HepG2 (cell line): Measurements from ENCODE around the gene KIAA0408. TPM values are rescaled to one million over a fixed set of nuclear protein-coding genes. Genes with fewer than 3 reads are reported as not detected.
A peak's percentile ranks its signal among the peaks of the same experiment; 100 is the strongest.

Source experiments
- ATAC-seq: fragments of 200-7000 bp; cut with Tn5 transposase; 3 replicates; pipeline ENCODE4 v1.9.1; 2020; ENCODE audit warnings: mild to moderate bottlenecking, moderate library complexity
- BruUV-seq: library from RNA; stranded (reverse); fragments of 400-500 nt; replicated peaks from 2 replicates; lab custom pipeline; 2021; lab: Mats Ljungman, UMichigan
- CTCF ChIA-PET: fragments of 300-600 bp; formaldehyde crosslinking; extraction: SDS; loops from one replicate; lab custom pipeline; 2021; ENCODE audit warnings: low total read pairs, inconsistent platforms, low intra/inter-chr PET ratio; lab: Yijun Ruan, JAX
- POLR2A ChIA-PET: fragments of 350-600 bp; sonication (Branson Sonifier 250); formaldehyde crosslinking; loops from one replicate; lab custom pipeline; 2020; ENCODE audit warnings: antibody characterized with exemption, inconsistent platforms; lab: Yijun Ruan, JAX
- DNase-seq: peaks from one replicate; pipeline ENCODE4 v3.0.0-alpha.2; 2015; ENCODE audit warnings: low spot score
- FAIRE-seq: peaks from 3 replicates; lab custom pipeline; 2011; peaks lifted over from hg19 to GRCh38; lab: Jason Lieb, UNC
- H2AFZ ChIP-seq: one replicate; pipeline ENCODE4 v1.6.1; 2011; ENCODE audit warnings: low read length, inconsistent platforms
- H3K27ac ChIP-seq: fragments of 300-600 bp; 3 replicates; pipeline ENCODE4 v1.8.0; 2011; ENCODE audit warnings: mixed run types, mild to moderate bottlenecking, mixed read lengths, low read length, inconsistent platforms; ENCODE audit not compliant: insufficient read depth; ENCODE audit errors: extremely low read length
- H3K27me3 ChIP-seq, 2 experiments: fragments of 200-600 bp in 1 of 2; 2 replicates in 1 of 2; 3 replicates in 1 of 2; pipeline versions ENCODE4 v1.6.0 to v1.8.0; 2011; ENCODE audit warnings: low read length in 2 of 2, mild to moderate bottlenecking in 2 of 2, moderate library complexity in 2 of 2, inconsistent platforms in 1 of 2; ENCODE audit not compliant: insufficient read depth in 2 of 2, control insufficient read depth in 1 of 2
- H3K36me3 ChIP-seq, 2 experiments: fragments of 200-600 bp in 1 of 2; replicated peaks in 1 of 2; 2 replicates in 1 of 2; 3 replicates in 1 of 2; pipeline versions ENCODE4 v1.5.1 to v1.8.0; 2011; ENCODE audit warnings: low read length in 2 of 2, inconsistent platforms in 1 of 2; ENCODE audit not compliant: insufficient read depth in 2 of 2, control insufficient read depth in 1 of 2
- H3K4me1 ChIP-seq: 2 replicates; pipeline ENCODE4 v1.5.1; 2012; ENCODE audit warnings: low read length, inconsistent platforms; ENCODE audit not compliant: insufficient read depth
- H3K4me2 ChIP-seq: 2 replicates; pipeline ENCODE4 v1.6.0; 2011; ENCODE audit warnings: low read depth, low read length, inconsistent platforms
- H3K4me3 ChIP-seq, 3 experiments: fragments of 200-600 bp in 1 of 3; sonication (generic), shearing (Covaris generic) in 1 of 3; replicated peaks in 1 of 3; 2 replicates each; pipeline ENCODE4 v1.5.1; 2011 to 2016; ENCODE audit warnings: low read length in 3 of 3, inconsistent platforms in 2 of 3, low read depth in 2 of 3, mild to moderate bottlenecking in 2 of 3, control low read depth in 1 of 3, mixed read lengths in 1 of 3; ENCODE audit not compliant: insufficient read depth in 1 of 3
- H3K79me2 ChIP-seq: one replicate; pipeline ENCODE4 v1.6.1; 2011; ENCODE audit warnings: low read length, inconsistent platforms; ENCODE audit not compliant: insufficient read depth
- H3K9ac ChIP-seq: 2 replicates; pipeline ENCODE4 v1.6.0; 2011; ENCODE audit warnings: mild to moderate bottlenecking, low read depth, low read length, inconsistent platforms; ENCODE audit not compliant: insufficient read depth
- H3K9me3 ChIP-seq: 2 replicates; pipeline ENCODE4 v1.5.1; 2012; ENCODE audit warnings: mild to moderate bottlenecking, low read length
- H4K20me1 ChIP-seq: 2 replicates; pipeline ENCODE4 v1.6.0; 2011; ENCODE audit warnings: inconsistent platforms, mild to moderate bottlenecking, low read length, moderate library complexity; ENCODE audit not compliant: insufficient read depth
- ARNT ChIP-seq: fragments of 450-650 bp; IDR thresholded peaks from 2 replicates; pipeline ENCODE4 v1.6.1; 2017
- ASH2L ChIP-seq: fragments of 300-600, 200-600 bp; sonication (generic); IDR thresholded peaks from 2 replicates; pipeline ENCODE4 v1.7.0; 2017; ENCODE audit warnings: low read depth, mild to moderate bottlenecking, moderate library complexity, mixed read lengths, low read length; ENCODE audit not compliant: insufficient read length
- BHLHE40 ChIP-seq: IDR thresholded peaks from 2 replicates; pipeline ENCODE4 v1.6.1; 2011; ENCODE audit warnings: low read length, improper control_type of control experiment
- CEBPG ChIP-seq: IDR thresholded peaks from 2 replicates; pipeline ENCODE4 v1.6.1; 2016
- CHCHD3 ChIP-seq: sonication (generic); formaldehyde crosslinking; IDR thresholded peaks from 2 replicates; pipeline ENCODE4 v1.8.0; 2022; ENCODE audit warnings: mild to moderate bottlenecking, missing genetic modification reagents, moderate library complexity
- CREM ChIP-seq, 2 experiments: sonication (generic) in 1 of 2; formaldehyde crosslinking in 1 of 2; IDR thresholded peaks; 2 replicates each; pipeline versions ENCODE4 v1.4.0 to v1.6.1; 2016 to 2020; ENCODE audit warnings: antibody characterized with exemption in 1 of 2, mild to moderate bottlenecking in 1 of 2, missing genetic modification reagents in 1 of 2
- EP300 ChIP-seq, 3 experiments: sonication (generic) in 1 of 3; formaldehyde crosslinking in 1 of 3; IDR thresholded peaks; 2 replicates each; pipeline versions ENCODE4 v1.5.1 to v1.6.1; 2011 to 2020; ENCODE audit warnings: low read depth in 2 of 3, low read length in 2 of 3, borderline replicate concordance in 1 of 3, improper control_type of control experiment in 1 of 3, mild to moderate bottlenecking in 1 of 3, missing genetic modification reagents in 1 of 3, moderate library complexity in 1 of 3
- HNF4G ChIP-seq, 2 experiments: sonication (generic) in 1 of 2; formaldehyde crosslinking in 1 of 2; IDR thresholded peaks; 2 replicates each; pipeline versions ENCODE4 v1.4.0 to v1.6.1; 2011 to 2020; ENCODE audit warnings: borderline replicate concordance in 2 of 2, low read depth in 2 of 2, mild to moderate bottlenecking in 2 of 2, low read length in 1 of 2, missing genetic modification reagents in 1 of 2, moderate library complexity in 1 of 2
- MAFK ChIP-seq, 2 experiments: IDR thresholded peaks in 1 of 2; conservative IDR thresholded peaks in 1 of 2; 2 replicates each; pipeline ENCODE4 v1.6.1; 2011; ENCODE audit warnings: improper control_type of control experiment in 2 of 2, low read length in 2 of 2
- ZFP36L1 ChIP-seq: sonication (generic); formaldehyde crosslinking; IDR thresholded peaks from 2 replicates; pipeline ENCODE4 v1.8.0; 2022; ENCODE audit warnings: mild to moderate bottlenecking, missing genetic modification reagents, moderate library complexity
- ZMAT3 ChIP-seq: sonication (generic); formaldehyde crosslinking; conservative IDR thresholded peaks from 2 replicates; pipeline ENCODE4 v1.7.0; 2021; ENCODE audit warnings: missing genetic modification reagents
- ZNF549 ChIP-seq: sonication (generic); formaldehyde crosslinking; IDR thresholded peaks from 2 replicates; pipeline ENCODE4 v1.5.0; 2020; ENCODE audit warnings: missing genetic modification reagents
- ZNF598 ChIP-seq: sonication (generic); formaldehyde crosslinking; IDR thresholded peaks from 2 replicates; pipeline ENCODE4 v1.5.1; 2020; ENCODE audit warnings: mild to moderate bottlenecking, missing genetic modification reagents, borderline replicate concordance
- WGBS: methylation state at CpG from one replicate; pipeline ENCODE4 v1.1.6; 2017; ENCODE audit warnings: low lambda C conversion rate; 5-methylcytosine and 5-hydroxymethylcytosine counted together
- in situ Hi-C: cut with HindIII; loops from 2 replicates; pipeline ENCODE4 v1.10.0; 2017; ENCODE audit warnings: low pct_unique_long_range_greater_than_20kb; ENCODE audit not compliant: extremely low pct_ligation_motif_present
- intact Hi-C: fragments of 100-400 bp; cut with micrococcal nuclease; formaldehyde crosslinking; loops from one replicate; pipeline ENCODE4 v1.10.0; 2022; ENCODE audit not compliant: unreplicated experiment
- polyA plus RNA-seq, 8 experiments: library from polyadenylated mRNA; depleted of rRNA in 3 of 8; stranded (reverse) in 7 of 8; unstranded in 1 of 8; fragments of >200 nt; fragmentation: Illumina TruSeq in 4 of 8; extraction: Trizol in 4 of 8; gene quantifications; 2 replicates each; pipeline versions ENCODE4 v1.2.1 to v1.2.3, GENCODE V29; 2011 to 2016; ENCODE audit warnings: low read depth in 4 of 8, missing spikeins in 1 of 8, mixed read lengths in 1 of 8; ENCODE audit not compliant: insufficient read depth in 1 of 8
- total RNA-seq, 5 experiments: library from RNA; depleted of rRNA; stranded (reverse); fragments of >200 nt; fragmentation: Illumina TruSeq; extraction: Trizol; gene quantifications; 2 replicates each; pipeline ENCODE4 v1.2.3, GENCODE V29; 2016; ENCODE audit warnings: low read depth in 1 of 5
- TF ChIP-seq, protein P1 (sequence below): sonication (generic); formaldehyde crosslinking; IDR thresholded peaks from 2 replicates; pipeline ENCODE4 v1.4.0; 2020; ENCODE audit warnings: missing genetic modification reagents, borderline replicate concordance
- TF ChIP-seq, protein P2 (sequence below): sonication (generic); formaldehyde crosslinking; IDR thresholded peaks from 2 replicates; pipeline ENCODE4 v1.5.0; 2020; ENCODE audit warnings: mild to moderate bottlenecking, missing genetic modification reagents, borderline replicate concordance
- TF ChIP-seq, protein P3 (sequence below): sonication (generic); formaldehyde crosslinking; IDR thresholded peaks from 2 replicates; pipeline ENCODE4 v1.4.0; 2020; ENCODE audit warnings: missing genetic modification reagents, borderline replicate concordance
- TF ChIP-seq, protein P4 (sequence below): sonication (generic); formaldehyde crosslinking; IDR thresholded peaks from 2 replicates; pipeline ENCODE4 v1.8.0; 2022; ENCODE audit warnings: missing genetic modification reagents, mild to moderate bottlenecking, borderline replicate concordance

Gene KIAA0408
- total and polyA plus RNA-seq, 2 of the 13 experiments (the other 11 are each of a cell fraction or from before 2014, with no cell fraction given): not detected

DNA sequence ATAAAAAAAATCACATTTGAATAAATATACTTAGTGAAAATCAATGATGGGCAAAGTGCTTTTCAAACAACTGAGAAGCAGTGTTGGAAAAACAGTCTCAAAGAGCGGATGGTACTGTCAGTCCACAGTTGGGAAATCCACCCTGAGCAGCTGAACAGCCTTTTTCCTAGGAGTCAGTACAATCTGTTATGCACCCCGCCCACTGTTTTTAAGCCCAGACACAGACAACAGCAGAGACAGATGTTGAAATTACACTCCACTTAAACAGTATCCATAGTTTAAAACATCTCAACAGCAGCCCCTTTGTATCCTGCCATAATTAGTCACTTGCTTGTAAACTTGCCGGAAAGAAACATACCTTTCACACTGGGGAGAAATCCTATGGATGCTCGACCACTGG is 372 bp downstream of the KIAA0408 start:
- H3K4me2 ChIP-seq: no peak overlapping the region
- POLR2A ChIA-PET: no interaction called here
- FAIRE-seq (no peak), DNase-seq (peak; percentile 35), ATAC-seq (peak; percentile 96)
- no peaks in the 10 kb centered on the region for H3K36me3 ChIP-seq
- WGBS: 2% methylated on average over 4 of the region's 4 CpGs
- no peak overlapping the region for H3K4me3 ChIP-seq
- H4K20me1 ChIP-seq: no peaks in the 10 kb centered on the region
- BruUV-seq: no TSS peak
- no peak overlapping the region for H2AFZ ChIP-seq
- no peaks in the 10 kb centered on the region for H3K27me3 ChIP-seq
- no peaks in the 10 kb centered on the region for H3K79me2 ChIP-seq
- CTCF ChIA-PET: no interaction called here
- peaks cover 7% of the 10 kb centered on the region for H3K4me1 ChIP-seq
- in situ Hi-C loops (no loop called here), intact Hi-C loops (no loop called here)
- H3K9ac ChIP-seq: no peak overlapping the region
- H3K9me3 ChIP-seq: no peaks in the 10 kb centered on the region
- no peak overlapping the region for H3K27ac ChIP-seq
- TF ChIP-seq CEBPG (0 out of 2 replicates have a peak, but pooled peaks have one; percentile 5), ZNF598 (CRISPR knock-in tag) (no peak), HNF4G (IDR thresholded peaks at IDR 0.05; ENCODE audit: borderline replicate concordance, low read depth, low read length) (no peak), HNF4G (CRISPR knock-in tag; IDR thresholded peaks at IDR 0.05; ENCODE audit: borderline replicate concordance, low read depth) (no peak), BHLHE40 (no peak), ZMAT3 (CRISPR knock-in tag) (no peak), MAFK (conservative IDR thresholded peaks at IDR 0.05 in 1 of 2, IDR thresholded peaks at IDR 0.05 in 1 of 2; ENCODE audit: low read length in 2 of 2) (no peak), ZNF549 (CRISPR knock-in tag) (no peak), ZFP36L1 (CRISPR knock-in tag) (no peak), ASH2L (no peak), CREM (IDR thresholded peaks at IDR 0.05) (no peak), CREM (CRISPR knock-in tag; IDR thresholded peaks at IDR 0.05) (no peak), EP300 (IDR thresholded peaks at IDR 0.05; ENCODE audit: low read depth in 2 of 2, low read length in 2 of 2) (peak in 1 of 2 experiments; percentile 43; a peak in 1 of 4 replicates), EP300 (CRISPR knock-in tag; IDR thresholded peaks at IDR 0.05; ENCODE audit: borderline replicate concordance) (no peak), CHCHD3 (CRISPR knock-in tag) (no peak), ARNT (no peak)
- TF ChIP-seq, protein P1, sequence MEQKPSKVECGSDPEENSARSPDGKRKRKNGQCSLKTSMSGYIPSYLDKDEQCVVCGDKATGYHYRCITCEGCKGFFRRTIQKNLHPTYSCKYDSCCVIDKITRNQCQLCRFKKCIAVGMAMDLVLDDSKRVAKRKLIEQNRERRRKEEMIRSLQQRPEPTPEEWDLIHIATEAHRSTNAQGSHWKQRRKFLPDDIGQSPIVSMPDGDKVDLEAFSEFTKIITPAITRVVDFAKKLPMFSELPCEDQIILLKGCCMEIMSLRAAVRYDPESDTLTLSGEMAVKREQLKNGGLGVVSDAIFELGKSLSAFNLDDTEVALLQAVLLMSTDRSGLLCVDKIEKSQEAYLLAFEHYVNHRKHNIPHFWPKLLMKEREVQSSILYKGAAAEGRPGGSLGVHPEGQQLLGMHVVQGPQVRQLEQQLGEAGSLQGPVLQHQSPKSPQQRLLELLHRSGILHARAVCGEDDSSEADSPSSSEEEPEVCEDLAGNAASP (CRISPR knock-in tag): no peak
- TF ChIP-seq, protein P2, sequence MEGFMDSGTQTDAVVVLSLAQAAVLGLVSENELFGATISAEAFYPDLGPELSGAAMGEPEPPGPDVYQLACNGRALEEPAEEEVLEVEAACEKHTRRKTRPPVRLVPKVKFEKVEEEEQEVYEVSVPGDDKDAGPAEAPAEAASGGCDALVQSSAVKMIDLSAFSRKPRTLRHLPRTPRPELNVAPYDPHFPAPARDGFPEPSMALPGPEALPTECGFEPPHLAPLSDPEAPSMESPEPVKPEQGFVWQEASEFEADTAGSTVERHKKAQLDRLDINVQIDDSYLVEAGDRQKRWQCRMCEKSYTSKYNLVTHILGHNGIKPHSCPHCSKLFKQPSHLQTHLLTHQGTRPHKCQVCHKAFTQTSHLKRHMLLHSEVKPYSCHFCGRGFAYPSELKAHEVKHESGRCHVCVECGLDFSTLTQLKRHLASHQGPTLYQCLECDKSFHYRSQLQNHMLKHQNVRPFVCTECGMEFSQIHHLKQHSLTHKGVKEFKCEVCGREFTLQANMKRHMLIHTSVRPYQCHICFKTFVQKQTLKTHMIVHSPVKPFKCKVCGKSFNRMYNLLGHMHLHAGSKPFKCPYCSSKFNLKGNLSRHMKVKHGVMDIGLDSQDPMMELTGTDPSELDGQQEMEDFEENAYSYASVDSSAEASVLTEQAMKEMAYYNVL (CRISPR knock-in tag): no peak
- TF ChIP-seq, protein P3, sequence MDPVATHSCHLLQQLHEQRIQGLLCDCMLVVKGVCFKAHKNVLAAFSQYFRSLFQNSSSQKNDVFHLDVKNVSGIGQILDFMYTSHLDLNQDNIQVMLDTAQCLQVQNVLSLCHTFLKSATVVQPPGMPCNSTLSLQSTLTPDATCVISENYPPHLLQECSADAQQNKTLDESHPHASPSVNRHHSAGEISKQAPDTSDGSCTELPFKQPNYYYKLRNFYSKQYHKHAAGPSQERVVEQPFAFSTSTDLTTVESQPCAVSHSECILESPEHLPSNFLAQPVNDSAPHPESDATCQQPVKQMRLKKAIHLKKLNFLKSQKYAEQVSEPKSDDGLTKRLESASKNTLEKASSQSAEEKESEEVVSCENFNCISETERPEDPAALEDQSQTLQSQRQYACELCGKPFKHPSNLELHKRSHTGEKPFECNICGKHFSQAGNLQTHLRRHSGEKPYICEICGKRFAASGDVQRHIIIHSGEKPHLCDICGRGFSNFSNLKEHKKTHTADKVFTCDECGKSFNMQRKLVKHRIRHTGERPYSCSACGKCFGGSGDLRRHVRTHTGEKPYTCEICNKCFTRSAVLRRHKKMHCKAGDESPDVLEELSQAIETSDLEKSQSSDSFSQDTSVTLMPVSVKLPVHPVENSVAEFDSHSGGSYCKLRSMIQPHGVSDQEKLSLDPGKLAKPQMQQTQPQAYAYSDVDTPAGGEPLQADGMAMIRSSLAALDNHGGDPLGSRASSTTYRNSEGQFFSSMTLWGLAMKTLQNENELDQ (CRISPR knock-in tag): no peak
- TF ChIP-seq, protein P4, sequence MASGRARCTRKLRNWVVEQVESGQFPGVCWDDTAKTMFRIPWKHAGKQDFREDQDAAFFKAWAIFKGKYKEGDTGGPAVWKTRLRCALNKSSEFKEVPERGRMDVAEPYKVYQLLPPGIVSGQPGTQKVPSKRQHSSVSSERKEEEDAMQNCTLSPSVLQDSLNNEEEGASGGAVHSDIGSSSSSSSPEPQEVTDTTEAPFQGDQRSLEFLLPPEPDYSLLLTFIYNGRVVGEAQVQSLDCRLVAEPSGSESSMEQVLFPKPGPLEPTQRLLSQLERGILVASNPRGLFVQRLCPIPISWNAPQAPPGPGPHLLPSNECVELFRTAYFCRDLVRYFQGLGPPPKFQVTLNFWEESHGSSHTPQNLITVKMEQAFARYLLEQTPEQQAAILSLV: no peak
